HG03045 (cell line): ENCODE measurements around the gene RAMP1.

ENCODE experiments used
- ATAC-seq: cut with Tn5 transposase; IDR thresholded peaks from one replicate; pipeline ENCODE4 v1.9.1; 2021; ENCODE audit warnings: mild to moderate bottlenecking, moderate library complexity; ENCODE audit not compliant: unreplicated experiment

The RAMP1 gene

DNA sequence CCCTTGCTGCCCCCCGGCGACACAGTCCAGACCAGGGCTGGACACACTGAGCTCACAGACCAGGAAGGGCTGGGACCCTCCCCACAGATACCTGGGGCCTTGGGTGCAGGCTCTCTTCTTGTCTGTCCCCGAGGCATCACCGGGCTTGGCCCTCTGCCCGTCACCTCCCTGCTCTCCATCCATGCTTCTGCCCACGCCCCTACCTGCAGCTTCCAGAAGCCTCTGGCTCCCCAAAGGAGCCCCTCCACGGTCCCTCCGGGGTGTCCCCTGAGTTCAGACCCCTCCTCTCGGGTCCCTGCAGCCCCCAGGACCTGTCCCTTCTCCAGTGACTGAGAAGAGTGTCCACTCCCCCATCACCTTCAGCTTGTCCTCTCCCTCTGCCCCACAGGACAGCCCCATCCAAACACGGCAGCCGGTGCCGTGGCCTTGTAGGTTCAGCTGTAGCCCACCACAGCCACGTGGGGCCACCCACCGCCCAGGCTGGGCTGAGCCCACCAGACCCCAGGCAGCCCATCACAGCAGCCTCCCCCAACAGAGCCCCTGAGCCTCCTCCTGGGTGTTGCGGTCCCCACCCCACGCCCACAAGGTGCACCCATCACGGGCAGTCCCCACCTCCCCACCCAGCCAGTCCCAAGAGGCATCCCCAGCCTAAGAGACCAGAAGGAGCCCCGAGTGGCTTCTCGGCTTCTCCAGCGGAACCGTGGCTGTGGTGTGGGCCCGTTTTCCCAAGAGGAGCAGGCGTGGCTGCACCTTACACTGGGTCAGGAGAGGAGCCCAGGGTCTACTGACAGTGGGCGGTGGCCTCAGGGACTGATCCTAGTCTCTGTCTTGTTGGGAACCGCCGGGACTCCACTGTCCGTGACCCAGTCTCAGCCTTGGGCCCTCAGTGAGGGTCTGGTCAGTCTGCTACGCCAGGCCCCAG lies 53.1 kb downstream of the RAMP1 start:
- no peak for ATAC-seq

DNA sequence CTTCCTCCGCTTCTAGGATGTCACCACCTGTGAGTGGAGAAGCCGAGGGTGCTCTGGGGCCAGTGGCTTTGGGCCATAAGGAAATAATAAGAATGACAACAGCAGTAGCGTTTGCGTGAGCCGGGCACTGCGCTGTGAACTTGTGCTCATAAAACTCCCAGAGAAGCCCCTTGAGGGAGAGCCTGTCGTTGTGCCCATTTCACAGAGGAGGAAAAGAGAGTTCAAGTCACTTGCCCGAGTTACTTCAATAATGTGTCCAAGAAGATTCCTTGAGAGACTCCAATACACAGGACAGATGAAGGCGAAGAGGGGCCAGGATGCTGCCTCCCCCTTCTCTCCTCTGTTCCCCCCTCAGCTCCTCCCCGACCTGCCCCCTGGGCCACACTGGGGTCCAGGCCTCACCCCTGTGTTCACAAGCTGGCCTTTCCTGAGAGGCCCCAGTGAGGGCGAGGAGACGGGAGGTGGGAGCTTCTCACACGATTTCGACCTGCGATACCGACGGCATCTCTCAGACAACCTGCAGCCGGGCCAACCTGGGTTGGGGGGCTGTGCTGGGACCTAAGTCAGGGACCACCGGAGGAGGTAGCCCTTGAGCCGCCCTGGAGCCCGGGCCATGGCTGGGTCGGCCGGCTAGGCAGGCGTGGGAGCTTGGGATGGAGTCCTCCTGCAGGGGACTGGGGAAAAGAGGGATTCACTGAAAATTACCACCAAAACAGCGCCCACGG lies 53.9 kb downstream of the RAMP1 start:
- ATAC-seq, result no peak

GRCh38 chr2:237915576-237915975 lies 56.2 kb downstream of the RAMP1 start:
- ATAC-seq, result no peak

DNA sequence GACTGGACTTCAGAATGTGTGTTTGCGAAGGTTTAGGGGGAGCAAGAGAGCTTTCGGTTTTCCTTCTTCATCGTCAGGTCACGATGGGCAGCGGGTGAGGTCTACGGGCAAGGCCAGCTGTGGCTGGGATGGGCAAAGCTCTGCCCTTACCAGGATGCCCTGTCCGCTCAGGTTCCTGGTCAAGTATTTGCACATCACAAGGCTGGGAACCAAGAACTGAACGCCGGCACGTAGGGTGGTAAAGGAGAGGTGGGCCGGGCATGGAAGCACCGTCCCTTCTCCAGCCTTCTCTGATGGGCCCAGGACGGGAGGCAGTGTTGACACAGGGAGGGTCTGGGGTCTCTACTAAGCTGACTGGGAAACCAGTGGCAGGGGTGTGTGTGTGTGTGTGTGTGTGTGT lies 56.9 kb downstream of the RAMP1 start:
- no peak for ATAC-seq

DNA sequence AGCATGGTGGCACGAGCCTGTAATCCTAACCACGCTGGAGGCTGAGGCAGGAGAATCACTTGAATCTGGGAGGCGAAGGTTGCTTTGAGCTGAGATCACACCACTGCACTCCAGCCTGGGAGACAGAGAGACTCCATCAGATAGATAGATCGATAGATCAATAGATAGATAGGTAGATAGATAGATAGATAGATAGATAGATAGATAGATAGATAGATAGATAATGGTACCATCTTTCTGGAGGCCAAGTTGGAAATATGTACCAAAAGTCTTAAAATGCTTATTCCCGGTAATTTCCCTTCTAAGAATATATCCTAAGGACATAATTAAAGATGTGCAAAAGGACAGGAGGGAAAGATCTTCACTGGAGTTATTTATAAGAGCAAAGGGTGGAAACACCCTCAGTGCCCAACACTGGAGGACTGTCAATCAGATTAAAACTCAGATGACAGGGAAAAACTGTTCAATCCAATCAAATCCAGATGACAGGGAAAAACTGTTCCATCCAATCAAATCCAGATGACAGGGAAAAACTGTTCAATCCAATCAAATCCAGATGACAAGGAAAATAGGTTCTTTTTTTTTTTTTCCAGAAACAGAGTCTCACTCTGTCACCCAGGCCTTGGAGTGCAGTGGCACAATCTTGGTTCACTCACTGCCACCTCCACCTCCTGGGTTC lies 58.4 kb downstream of the RAMP1 start:
- no peak for ATAC-seq

GRCh38 chr2:237919593-237919992 lies 60.2 kb downstream of the RAMP1 start:
- no peak for ATAC-seq

GRCh38 chr2:237920673-237921072 lies 61.2 kb downstream of the RAMP1 start:
- ATAC-seq, result no peak

DNA sequence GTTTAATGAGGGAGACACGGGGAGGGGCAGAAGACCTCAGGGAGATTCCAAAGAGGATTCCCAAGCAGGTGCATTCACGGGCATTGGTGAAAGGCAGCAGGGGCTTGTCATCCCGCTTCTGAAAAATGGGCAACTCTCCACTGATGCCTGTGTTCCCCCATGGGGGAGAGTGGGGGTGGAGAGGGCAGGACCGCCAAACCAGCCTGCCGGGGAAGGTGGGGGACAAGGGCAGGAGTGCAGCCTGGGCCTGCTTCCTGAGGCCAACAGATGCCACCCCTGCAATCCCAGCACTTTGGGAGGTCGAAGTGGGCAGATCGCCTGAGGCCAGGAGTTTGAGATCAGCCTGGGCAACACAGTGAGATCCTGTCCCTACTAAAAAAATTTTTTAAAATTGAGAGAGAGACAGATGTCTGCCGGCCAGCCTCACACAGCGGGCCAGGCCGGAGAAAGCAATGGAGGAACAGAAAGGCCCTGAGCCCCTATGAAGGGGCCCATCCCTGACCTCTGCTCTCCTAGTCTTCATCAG lies 62.6 kb downstream of the RAMP1 start:
- ATAC-seq, result no peak

- no peak for ATAC-seq
Observed at GRCh38 chr2:237922641-237923361, 63.4 kb downstream of the RAMP1 start.

DNA sequence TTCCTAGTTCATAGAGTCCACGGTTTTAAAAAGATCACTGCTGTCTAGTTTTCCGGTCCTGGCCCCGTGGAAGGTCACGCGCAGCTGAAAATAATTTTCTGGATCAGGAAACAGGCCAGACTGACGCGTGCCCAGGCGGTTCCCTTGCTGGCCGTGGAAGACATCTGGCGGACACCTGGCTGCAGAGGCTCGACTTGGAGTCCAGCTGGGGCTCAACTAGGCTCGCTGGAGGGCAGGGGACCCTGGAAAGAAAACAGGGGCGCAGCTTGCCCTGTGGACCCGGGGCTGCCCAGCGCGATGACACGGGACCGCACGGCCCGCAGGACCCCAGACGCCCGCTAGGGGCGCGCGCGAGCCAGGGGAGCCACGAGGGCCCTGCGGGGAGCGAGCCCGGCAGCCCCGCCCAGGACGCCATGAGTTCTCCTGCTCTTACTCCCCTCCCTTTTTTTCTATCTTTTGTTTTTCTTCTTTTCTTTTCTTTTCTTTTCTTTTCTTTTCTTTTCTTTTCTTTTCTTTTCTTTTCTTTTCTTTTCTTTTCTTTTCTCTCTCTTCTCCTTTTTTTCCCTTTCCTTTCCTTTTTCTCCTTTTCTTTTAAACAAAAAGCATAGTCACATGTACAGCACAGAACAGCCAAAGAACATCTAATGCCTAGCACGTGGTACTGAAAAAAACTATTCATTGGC lies 64.2 kb downstream of the RAMP1 start:
- ATAC-seq, result peak; percentile 82

GRCh38 chr2:237924164-237924534 lies 64.7 kb downstream of the RAMP1 start:
- ATAC-seq, result no peak

- ATAC-seq, result no peak
Observed at GRCh38 chr2:237927135-237927534, 67.7 kb downstream of the RAMP1 start.

- no peak for ATAC-seq
Observed at GRCh38 chr2:237927986-237928385, 68.6 kb downstream of the RAMP1 start.

GRCh38 chr2:237929979-237930378 lies 70.6 kb downstream of the RAMP1 start:
- ATAC-seq, result no peak

DNA sequence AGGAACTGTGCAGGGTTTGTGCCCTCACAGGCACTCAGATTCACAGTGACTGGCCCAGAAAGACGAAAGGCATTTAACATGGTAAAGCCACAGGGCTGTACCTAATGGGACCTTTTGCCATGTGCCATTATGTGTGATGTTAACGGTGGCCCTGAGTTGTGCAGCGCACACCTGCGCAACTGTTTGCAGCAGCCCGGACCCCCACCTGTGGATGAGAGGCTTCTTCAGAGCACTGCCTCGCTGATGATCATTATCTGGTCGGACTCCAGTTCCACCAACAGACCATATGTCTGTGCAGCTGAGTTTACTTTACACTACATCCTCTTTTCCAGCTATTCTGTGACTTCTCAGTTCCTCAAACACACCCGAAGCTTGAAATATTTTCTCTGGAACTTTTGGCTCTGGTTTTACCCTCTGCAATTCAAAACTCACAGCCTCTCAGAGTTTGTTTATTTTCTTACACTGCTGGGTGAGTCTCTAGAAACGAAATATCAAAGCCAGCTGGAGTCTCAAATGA lies 71.8 kb downstream of the RAMP1 start:
- no peak for ATAC-seq

GRCh38 chr2:237932731-237933131 lies 73.3 kb downstream of the RAMP1 start:
- ATAC-seq, result no peak

DNA sequence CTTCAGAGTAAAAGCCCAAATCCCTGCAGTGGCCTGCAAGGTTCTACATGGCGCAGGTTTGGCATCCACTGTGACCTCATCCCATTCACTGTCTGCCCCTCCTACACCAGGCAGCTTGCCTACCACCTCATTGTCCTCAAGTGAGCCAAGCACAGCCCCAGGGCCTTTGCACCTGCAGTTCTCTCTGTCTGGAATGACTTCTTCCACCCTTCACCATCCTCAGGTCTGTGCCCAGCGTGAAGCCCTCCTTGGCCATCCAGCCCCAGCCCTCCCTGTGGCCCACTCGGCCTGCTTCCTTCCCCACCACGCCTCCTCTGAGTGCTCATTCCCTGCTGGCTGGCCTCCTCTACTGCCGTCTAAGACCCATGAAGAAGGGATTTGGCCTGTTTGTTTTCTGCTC lies 74.8 kb downstream of the RAMP1 start:
- ATAC-seq, result no peak

DNA sequence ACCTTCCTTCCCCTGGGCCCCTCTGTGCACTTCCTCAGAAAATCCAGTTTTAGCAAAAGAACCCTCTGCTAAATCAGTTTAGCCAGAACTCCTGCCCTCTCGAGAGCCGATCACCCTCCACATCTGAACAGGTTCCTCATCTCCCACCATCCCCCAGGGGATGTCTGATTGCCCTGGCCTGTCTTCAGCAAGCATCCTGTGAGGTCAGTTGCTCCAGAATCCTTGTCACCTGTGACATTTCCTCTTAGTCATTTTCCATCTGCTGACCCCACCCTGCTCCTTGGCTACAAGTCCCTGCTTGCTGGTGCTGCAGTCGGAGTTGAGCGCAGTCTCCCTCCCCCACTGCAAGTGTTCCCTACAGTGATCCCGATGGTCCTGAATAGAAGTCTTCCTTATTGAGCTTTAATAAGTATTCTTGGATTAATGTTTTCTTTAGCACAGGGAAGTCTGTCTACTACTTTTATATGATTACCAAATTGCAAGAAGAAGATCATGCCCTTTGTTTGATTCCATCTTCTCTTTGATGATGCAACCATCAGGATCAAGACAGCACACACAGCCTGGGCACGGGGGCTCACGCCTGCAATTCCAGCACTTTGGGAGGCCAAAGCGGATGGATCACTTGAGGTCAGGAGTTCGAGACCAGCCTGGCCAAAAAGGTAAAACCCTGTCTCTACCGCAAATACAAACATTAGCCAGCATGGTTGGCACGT lies 76.5 kb downstream of the RAMP1 start:
- no peak for ATAC-seq

DNA sequence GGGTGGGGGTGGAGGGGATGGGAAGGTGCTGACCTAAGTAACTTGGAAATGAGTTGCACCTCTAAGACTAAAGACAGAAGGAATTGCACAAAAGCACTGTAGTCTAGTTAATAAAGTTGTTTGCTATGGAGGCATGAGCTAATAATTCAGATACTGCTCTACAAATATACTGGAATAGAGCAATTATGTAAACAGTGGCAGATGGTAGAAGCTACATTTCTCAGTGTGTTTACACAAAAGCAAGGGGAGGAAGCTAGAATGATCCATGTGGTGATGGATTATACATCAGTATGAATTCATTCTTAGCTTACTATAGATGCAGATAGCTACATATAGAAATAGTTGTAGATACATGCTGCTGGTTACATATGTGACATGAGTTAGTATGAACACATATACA lies 79.8 kb downstream of the RAMP1 start:
- ATAC-seq, result no peak
